ENCODE results near the gene FCRLB.

Gene FCRLB

GRCh38 chr1:161726473-161727255 lies 5.3 kb downstream of the FCRLB start:
- no peak for TF ChIP-seq CTCF (IDR thresholded peaks at IDR 0.05; ENCODE audit: extremely low read depth, insufficient read depth, missing control alignments)
- DNase-seq (ENCODE audit: low spot score), result peak; percentile 87
- in situ Hi-C loops (cut with MboI; ENCODE audit: low pct_unique_long_range_greater_than_20kb, low sequenced_read_pairs, unreplicated experiment), result loop anchor here (25.0 kb wide), 1 partner anchor 89 kb away; the partner anchor contains the start of gene FCGR3B

DNA sequence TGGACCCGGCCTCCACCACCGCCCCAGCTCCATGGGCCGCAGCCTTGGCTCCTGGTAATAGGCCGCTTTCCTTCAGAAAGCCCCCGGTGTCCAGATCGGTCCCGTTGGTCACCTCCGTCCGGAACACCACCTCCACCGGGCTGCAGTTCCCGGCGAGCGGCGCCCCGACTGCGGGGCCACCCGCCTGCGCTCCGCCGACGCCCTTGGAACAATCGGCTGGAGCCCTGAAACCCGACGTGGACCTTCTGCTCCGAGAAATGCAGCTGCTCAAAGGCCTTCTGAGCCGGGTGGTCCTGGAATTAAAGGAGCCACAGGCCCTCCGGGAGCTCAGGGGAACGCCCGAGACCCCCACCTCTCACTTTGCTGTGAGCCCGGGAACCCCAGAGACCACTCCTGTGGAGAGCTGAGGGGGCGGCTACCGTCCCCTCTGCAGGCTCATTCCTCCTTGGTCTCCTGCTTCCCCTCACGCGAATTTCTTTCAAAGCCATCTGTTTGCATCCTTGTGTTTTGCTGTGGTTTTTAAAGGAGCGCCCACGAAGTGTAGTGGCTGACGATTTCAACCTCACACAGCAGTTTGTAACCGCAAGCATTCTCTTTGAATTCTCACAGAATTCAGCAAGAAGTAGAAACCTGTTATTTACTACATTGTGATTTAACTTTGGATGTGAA lies 6.0 kb downstream of the FCRLB start:
- in situ Hi-C loops (cut with MboI; ENCODE audit: low pct_unique_long_range_greater_than_20kb, low sequenced_read_pairs, unreplicated experiment), result loop anchor here (25.0 kb wide), 1 partner anchor 90 kb away; the partner anchor contains the start of gene FCGR3B
- TF ChIP-seq CTCF (IDR thresholded peaks at IDR 0.05; ENCODE audit: extremely low read depth, insufficient read depth, missing control alignments), result no peak
- DNase-seq (ENCODE audit: low spot score), result peak; percentile 26

GRCh38 chr1:161728376-161729226 lies 7.3 kb downstream of the FCRLB start:
- DNase-seq (ENCODE audit: low spot score), result no peak
- in situ Hi-C loops (cut with MboI; ENCODE audit: low pct_unique_long_range_greater_than_20kb, low sequenced_read_pairs, unreplicated experiment), result loop anchor here (25.0 kb wide), 1 partner anchor 91 kb away; the partner anchor contains the start of gene FCGR3B
- TF ChIP-seq CTCF (IDR thresholded peaks at IDR 0.05; ENCODE audit: extremely low read depth, insufficient read depth, missing control alignments), result no peak

- in situ Hi-C loops (cut with MboI; ENCODE audit: low pct_unique_long_range_greater_than_20kb, low sequenced_read_pairs, unreplicated experiment), result loop anchor here (25.0 kb wide), 1 partner anchor 93 kb away; the partner anchor contains the start of gene FCGR3B
- TF ChIP-seq CTCF (IDR thresholded peaks at IDR 0.05; ENCODE audit: extremely low read depth, insufficient read depth, missing control alignments), result no peak
- DNase-seq (ENCODE audit: low spot score), result peak; percentile 25
These were observed 8.8 kb downstream of the FCRLB start for GRCh38 chr1:161730050-161730564.

GRCh38 chr1:161731241-161731640 lies 9.9 kb downstream of the FCRLB start:
- no peak for TF ChIP-seq CTCF (IDR thresholded peaks at IDR 0.05; ENCODE audit: extremely low read depth, insufficient read depth, missing control alignments)
- in situ Hi-C loops (cut with MboI; ENCODE audit: low pct_unique_long_range_greater_than_20kb, low sequenced_read_pairs, unreplicated experiment), result loop anchor here (25.0 kb wide), 1 partner anchor 94 kb away; the partner anchor contains the start of gene FCGR3B
- no peak for DNase-seq (ENCODE audit: low spot score)

All from GM13977 (cell line).